Measurements from ENCODE around the gene RGS19. TPM values are rescaled to one million over a fixed set of nuclear protein-coding genes. Genes with fewer than 3 reads are reported as not detected.

The RGS19 gene
- total RNA-seq, 1 experiment from 2014 or later: 43.2 TPM

- no TSS peak for BruUV-seq (replicated peaks)
Measured at GRCh38 chr20:64101731-64102621, 22.7 kb upstream of the RGS19 start.

GRCh38 chr20:64100946-64101688 lies 21.8 kb upstream of the RGS19 start:
- no peaks in the 10 kb centered on the region for H4K20me1 ChIP-seq (ENCODE audit: low read length)
- TF ChIP-seq EZH2 (IDR thresholded peaks at IDR 0.05; ENCODE audit: low read length, unreplicated experiment): no peak
- no peak for TF ChIP-seq CTCF (conservative IDR thresholded peaks at IDR 0.05; ENCODE audit: low read depth, low read length)
- no peak for TF ChIP-seq EZH2phosphoT487 (IDR thresholded peaks at IDR 0.05; ENCODE audit: borderline replicate concordance, low read length)
- H3K4me3 ChIP-seq (ENCODE audit: low read length): no peak overlapping the region
- H3K4me1 ChIP-seq (ENCODE audit: insufficient read depth, low read length): no peaks in the 10 kb centered on the region
- no peaks in the 10 kb centered on the region for H3F3A ChIP-seq (ENCODE audit: low read length, unreplicated experiment)
- DNase-seq (no peak), ATAC-seq (no peak)
- H3K4me2 ChIP-seq (ENCODE audit: low read length): no peak overlapping the region
- no TSS peak for BruUV-seq (replicated peaks)
- H3K9me3 ChIP-seq (ENCODE audit: low read length): no peaks in the 10 kb centered on the region
- no peak overlapping the region for H3K9ac ChIP-seq (ENCODE audit: low read length)
- H3K27ac ChIP-seq (ENCODE audit: low read length): no peak overlapping the region
- no peaks in the 10 kb centered on the region for H3K36me3 ChIP-seq (ENCODE audit: low read depth, low read length)
- no peak overlapping the region for H2AFZ ChIP-seq (ENCODE audit: low read length)
- ChIA-PET CTCF (no interaction called here), POLR2A (ENCODE audit: unreplicated experiment) (no interaction called here)
- H3K9me2 ChIP-seq (replicated peaks; ENCODE audit: low read length): no peaks in the 10 kb centered on the region
- no peaks in the 10 kb centered on the region for H3K79me2 ChIP-seq (ENCODE audit: low read length)
- H3K27me3 ChIP-seq (ENCODE audit: low read length): 0 out of 2 replicates have a peak, but pooled peaks cover 7% of the 10 kb centered on the region
- intact Hi-C loops (cut with micrococcal nuclease): no loop called here

More at GRCh38 chr20:64101731-64102621, 22.7 kb upstream of the RGS19 start:
- intact Hi-C loops (cut with micrococcal nuclease): loop anchor here (1.0 kb wide), 1 partner anchor 18 kb away; no protein-coding TSS in a partner anchor
- CTCF ChIA-PET: interaction anchor here (0.5 to 0.8 kb wide), 3 partner anchors 18 to 883 kb away, joined by 3 to 15 read pairs (median 3); partner anchors contain the start of gene LKAAEAR1
- H3F3A ChIP-seq (ENCODE audit: low read length, unreplicated experiment): no peaks in the 10 kb centered on the region
- peak overlapping the region; percentile 76 for H3K4me2 ChIP-seq (ENCODE audit: low read length)
- ATAC-seq (peak; percentile 85), DNase-seq (peak; percentile 59)
- no peaks in the 10 kb centered on the region for H3K79me2 ChIP-seq (ENCODE audit: low read length)
- POLR2A ChIA-PET (ENCODE audit: unreplicated experiment): interaction anchor here (0.5 to 0.6 kb wide), 3 partner anchors 40 to 565 kb away, joined by 4 to 19 read pairs (median 5); no protein-coding TSS in a partner anchor
- no peaks in the 10 kb centered on the region for H3K36me3 ChIP-seq (ENCODE audit: low read depth, low read length)
- peak overlapping the region; percentile 73 for H2AFZ ChIP-seq (ENCODE audit: low read length)
- H3K4me1 ChIP-seq (ENCODE audit: insufficient read depth, low read length): no peaks in the 10 kb centered on the region
- H3K4me3 ChIP-seq (ENCODE audit: low read length): peak overlapping the region; percentile 64
- H3K9ac ChIP-seq (ENCODE audit: low read length): no peak overlapping the region
- TF ChIP-seq CTCF (conservative IDR thresholded peaks at IDR 0.05; ENCODE audit: low read depth, low read length): peak; percentile 81
- TF ChIP-seq EZH2 (IDR thresholded peaks at IDR 0.05; ENCODE audit: low read length, unreplicated experiment): no peak
- no peaks in the 10 kb centered on the region for H3K9me2 ChIP-seq (replicated peaks; ENCODE audit: low read length)
- no peak overlapping the region for H3K27ac ChIP-seq (ENCODE audit: low read length)
- 0 out of 2 replicates have a peak, but pooled peaks cover 7% of the 10 kb centered on the region for H3K27me3 ChIP-seq (ENCODE audit: low read length)
- no peaks in the 10 kb centered on the region for H4K20me1 ChIP-seq (ENCODE audit: low read length)
- H3K9me3 ChIP-seq (ENCODE audit: low read length): no peaks in the 10 kb centered on the region

Measured in PC-3 (cell line).